Endothelial cell of umbilical vein (primary cell): ENCODE data around the gene PPP2R5D. TPM values are rescaled to one million over a fixed set of nuclear protein-coding genes. Genes with fewer than 3 reads are reported as not detected.

Experiments used
- BruUV-seq: library from RNA; stranded (reverse); fragments of 400-500 nt; replicated peaks from 2 replicates; lab custom pipeline; 2021; lab: Mats Ljungman, UMichigan
- CTCF ChIA-PET: fragments of 300-600, 350-600 bp; sonication (Branson Sonifier 250); formaldehyde crosslinking; loops from one replicate; lab custom pipeline; 2021; ENCODE audit warnings: antibody characterized with exemption, inconsistent platforms; lab: Charles Lee
- POLR2A ChIA-PET: fragments of 300-600, 350-600 bp; sonication (Branson Sonifier 250); formaldehyde crosslinking; loops from one replicate; lab custom pipeline; 2021; ENCODE audit warnings: antibody characterized with exemption, inconsistent platforms; lab: Charles Lee
- DNase-seq: peaks from one replicate; pipeline ENCODE4 v3.0.0-alpha.2; 2011; ENCODE audit warnings: low read depth, low spot score
- FAIRE-seq: peaks from 2 replicates; lab custom pipeline; 2011; peaks lifted over from hg19 to GRCh38; lab: Jason Lieb, UNC
- H2AFZ ChIP-seq: 2 replicates; pipeline ENCODE4 v1.6.0; 2012; ENCODE audit warnings: low read depth, low read length, control low read depth, inconsistent platforms
- H3K27ac ChIP-seq: 2 replicates; pipeline ENCODE4 v1.5.1; 2011; ENCODE audit warnings: low read depth, mild to moderate bottlenecking, control low read depth, low read length, moderate library complexity; ENCODE audit not compliant: insufficient read depth
- H3K27me3 ChIP-seq, 2 experiments: 2 replicates each; pipeline versions ENCODE4 v1.6.0 to v1.6.1; 2011; ENCODE audit warnings: low read length in 2 of 2, mixed read lengths in 1 of 2; ENCODE audit not compliant: control insufficient read depth in 2 of 2, insufficient read depth in 2 of 2
- H3K36me3 ChIP-seq, 2 experiments: 2 replicates in 1 of 2; 3 replicates in 1 of 2; pipeline ENCODE4 v1.5.1; 2011; ENCODE audit warnings: low read length in 2 of 2, mild to moderate bottlenecking in 1 of 2, moderate library complexity in 1 of 2; ENCODE audit not compliant: control insufficient read depth in 2 of 2, insufficient read depth in 2 of 2; ENCODE audit errors: extremely low read depth in 1 of 2
- H3K4me1 ChIP-seq: 3 replicates; pipeline ENCODE4 v1.5.1; 2011; ENCODE audit warnings: mild to moderate bottlenecking, low read length; ENCODE audit not compliant: control insufficient read depth, insufficient read depth; ENCODE audit errors: extremely low read depth
- H3K4me2 ChIP-seq: 2 replicates; pipeline ENCODE4 v1.6.1; 2011; ENCODE audit warnings: low read length, control low read depth, mixed read lengths; ENCODE audit not compliant: insufficient read depth
- H3K4me3 ChIP-seq, 3 experiments: fragments of 200-600 bp in 1 of 3; sonication (generic), shearing (Covaris generic) in 1 of 3; replicated peaks in 1 of 3; 2 replicates each; pipeline ENCODE4 v1.5.1; 2011 to 2016; ENCODE audit warnings: control low read depth in 3 of 3, low read length in 3 of 3, mild to moderate bottlenecking in 2 of 3, inconsistent platforms in 1 of 3, low read depth in 1 of 3, moderate library complexity in 1 of 3; ENCODE audit not compliant: insufficient read depth in 1 of 3
- H3K79me2 ChIP-seq: 2 replicates; pipeline ENCODE4 v1.6.0; 2012; ENCODE audit warnings: low read length, inconsistent platforms; ENCODE audit not compliant: control insufficient read depth, insufficient read depth
- H3K9ac ChIP-seq: replicated peaks from 2 replicates; pipeline ENCODE3; 2011; ENCODE audit warnings: low read length, control low read depth; ENCODE audit not compliant: insufficient read depth; ENCODE audit errors: extremely low read depth
- H3K9me1 ChIP-seq: replicated peaks from 3 replicates; pipeline ENCODE4 v1.6.0; 2011; ENCODE audit warnings: mild to moderate bottlenecking, low read length; ENCODE audit not compliant: control insufficient read depth, insufficient read depth; ENCODE audit errors: extremely low read depth
- H3K9me3 ChIP-seq: replicated peaks from 2 replicates; pipeline ENCODE4 v1.5.1; 2012; ENCODE audit warnings: low read length, inconsistent platforms; ENCODE audit not compliant: control insufficient read depth, insufficient read depth
- H4K20me1 ChIP-seq: replicated peaks from 2 replicates; pipeline ENCODE3; 2011; ENCODE audit warnings: mild to moderate bottlenecking, low read length; ENCODE audit not compliant: control insufficient read depth, insufficient read depth; ENCODE audit errors: extremely low read depth
- EZH2 ChIP-seq: IDR thresholded peaks from 2 replicates; pipeline ENCODE4 v1.6.1; 2012; ENCODE audit warnings: borderline replicate concordance, low read depth, mild to moderate bottlenecking, moderate library complexity, low read length, inconsistent platforms; ENCODE audit not compliant: severe bottlenecking
- FOS ChIP-seq: IDR thresholded peaks from 2 replicates; pipeline ENCODE4 v1.6.1; 2011; ENCODE audit warnings: mild to moderate bottlenecking, low read length, moderate library complexity, borderline replicate concordance; ENCODE audit not compliant: insufficient read depth
- GATA2 ChIP-seq: IDR thresholded peaks from 2 replicates; pipeline ENCODE4 v1.7.0; 2011; ENCODE audit warnings: low read depth, mild to moderate bottlenecking, moderate library complexity, mixed read lengths, low read length; ENCODE audit not compliant: insufficient read length, insufficient read depth
- JUN ChIP-seq: IDR thresholded peaks from 2 replicates; pipeline ENCODE4 v1.6.1; 2011; ENCODE audit warnings: borderline replicate concordance, low read depth; ENCODE audit not compliant: insufficient read length, insufficient read depth
- MYC ChIP-seq: IDR thresholded peaks from one replicate; pipeline ENCODE4 v1.6.1; 2011; ENCODE audit warnings: mild to moderate bottlenecking, low read depth, low read length
- POLR2A ChIP-seq: IDR thresholded peaks from 2 replicates; pipeline ENCODE4 v1.6.1; 2012; ENCODE audit warnings: low read depth, mild to moderate bottlenecking, control low read depth, low read length
- POLR2AphosphoS5 ChIP-seq: IDR thresholded peaks from 2 replicates; pipeline ENCODE4 v1.6.1; 2012; ENCODE audit warnings: low read depth, mild to moderate bottlenecking, control low read depth, low read length, moderate library complexity; ENCODE audit not compliant: insufficient read depth
- dilution Hi-C: fragments of 300-500 bp; cut with MboI; formaldehyde crosslinking; loops from one replicate; pipeline ENCODE4 v1.15.0; 2019; ENCODE audit warnings: low sequenced_read_pairs; ENCODE audit not compliant: extremely low pct_ligation_motif_present
- intact Hi-C: fragments of 100-400 bp; cut with micrococcal nuclease; formaldehyde crosslinking; loops from one replicate; pipeline ENCODE4 v1.10.0; 2022
- polyA plus RNA-seq, 4 experiments: library from polyadenylated mRNA; depleted of rRNA in 3 of 4; stranded (reverse) in 3 of 4; unstranded in 1 of 4; fragments of >200 nt; gene quantifications; 2 replicates each; pipeline versions ENCODE4 v1.2.1 to v1.2.3, GENCODE V29; 2011 to 2012; ENCODE audit warnings: missing spikeins in 1 of 4
- total RNA-seq: library from RNA; stranded (reverse); gene quantifications from 2 replicates; pipeline ENCODE4 v1.2.3, GENCODE V29; 2021
- TF ChIP-seq, protein P1 (sequence below): IDR thresholded peaks from 2 replicates; pipeline ENCODE4 v1.6.1; 2011; ENCODE audit not compliant: insufficient read depth, insufficient read length
- TF ChIP-seq, protein P2 (sequence below), 2 donors: IDR thresholded peaks; 1 replicate in 1 of 2; 2 replicates in 1 of 2; pipeline ENCODE4 v1.5.1; 2011; ENCODE audit warnings: low read length in 2 of 2, mild to moderate bottlenecking in 2 of 2, moderate library complexity in 2 of 2, control low read depth in 1 of 2, inconsistent platforms in 1 of 2, low read depth in 1 of 2; ENCODE audit not compliant: insufficient read depth in 1 of 2; ENCODE audit errors: extremely low read depth in 1 of 2

PPP2R5D gene
- total and polyA plus RNA-seq, 2 donors (not counting 3 experiments of a cell fraction or from before 2014, with no cell fraction given): 45.5 to 60.2 TPM

DNA sequence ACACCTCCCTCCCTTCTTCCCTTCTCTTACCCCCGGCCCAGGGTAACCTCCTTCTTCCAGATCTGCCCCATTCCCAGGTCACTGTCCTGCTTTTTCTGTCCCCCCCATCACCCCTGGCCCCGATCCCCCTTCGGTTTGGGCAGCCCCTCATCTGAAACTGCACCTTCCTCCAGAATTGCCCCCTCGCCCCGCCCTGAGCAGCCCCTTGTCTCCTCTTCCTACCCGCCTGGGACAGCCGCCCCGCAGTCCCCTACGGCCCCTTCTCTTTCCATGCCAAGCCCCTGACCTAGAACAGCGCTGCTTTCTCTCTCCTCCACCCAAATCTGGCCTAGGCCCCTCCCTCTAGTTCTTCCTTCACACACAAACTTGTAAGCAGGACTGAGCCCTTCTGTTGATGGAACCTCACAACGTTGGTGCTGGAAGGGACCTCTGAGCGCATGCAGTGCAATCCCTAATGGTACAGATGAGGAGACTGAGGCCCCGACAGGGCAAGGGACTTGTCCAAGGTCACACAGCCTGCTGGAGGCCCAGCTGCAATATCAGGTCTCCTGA is 630 bp downstream of the PPP2R5D start:
- peak overlapping the region; percentile 57 to 90 (median 83) for H3K4me3 ChIP-seq
- no peaks in the 10 kb centered on the region for H3K9me1 ChIP-seq
- DNase-seq: peak; percentile 20
- peaks cover 28% of the 10 kb centered on the region for H3K4me1 ChIP-seq
- TF ChIP-seq, protein P1, sequence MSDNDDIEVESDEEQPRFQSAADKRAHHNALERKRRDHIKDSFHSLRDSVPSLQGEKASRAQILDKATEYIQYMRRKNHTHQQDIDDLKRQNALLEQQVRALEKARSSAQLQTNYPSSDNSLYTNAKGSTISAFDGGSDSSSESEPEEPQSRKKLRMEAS: no peak
- TF ChIP-seq JUN (no peak), POLR2A (no peak), FOS (no peak), POLR2AphosphoS5 (no peak), EZH2 (no peak), MYC (no peak), GATA2 (no peak)
- TF ChIP-seq, protein P2, sequence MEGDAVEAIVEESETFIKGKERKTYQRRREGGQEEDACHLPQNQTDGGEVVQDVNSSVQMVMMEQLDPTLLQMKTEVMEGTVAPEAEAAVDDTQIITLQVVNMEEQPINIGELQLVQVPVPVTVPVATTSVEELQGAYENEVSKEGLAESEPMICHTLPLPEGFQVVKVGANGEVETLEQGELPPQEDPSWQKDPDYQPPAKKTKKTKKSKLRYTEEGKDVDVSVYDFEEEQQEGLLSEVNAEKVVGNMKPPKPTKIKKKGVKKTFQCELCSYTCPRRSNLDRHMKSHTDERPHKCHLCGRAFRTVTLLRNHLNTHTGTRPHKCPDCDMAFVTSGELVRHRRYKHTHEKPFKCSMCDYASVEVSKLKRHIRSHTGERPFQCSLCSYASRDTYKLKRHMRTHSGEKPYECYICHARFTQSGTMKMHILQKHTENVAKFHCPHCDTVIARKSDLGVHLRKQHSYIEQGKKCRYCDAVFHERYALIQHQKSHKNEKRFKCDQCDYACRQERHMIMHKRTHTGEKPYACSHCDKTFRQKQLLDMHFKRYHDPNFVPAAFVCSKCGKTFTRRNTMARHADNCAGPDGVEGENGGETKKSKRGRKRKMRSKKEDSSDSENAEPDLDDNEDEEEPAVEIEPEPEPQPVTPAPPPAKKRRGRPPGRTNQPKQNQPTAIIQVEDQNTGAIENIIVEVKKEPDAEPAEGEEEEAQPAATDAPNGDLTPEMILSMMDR (IDR thresholded peaks at IDR 0.05; ENCODE audit: extremely low read depth in 1 of 2, insufficient read depth in 1 of 2, low read depth in 1 of 2, low read length in 2 of 2): no peak
- ChIA-PET CTCF (no interaction called here), POLR2A (interaction anchor here (1.0 to 1.2 kb wide), 3 partner anchors 11 to 75 kb away, joined by 3 to 8 read pairs (median 3); partner anchors contain the start of genes KLC4 and MRPL2)
- H3K9ac ChIP-seq: peak overlapping the region; percentile 71
- H2AFZ ChIP-seq: peak overlapping the region; percentile 39
- peaks cover 15% of the 10 kb centered on the region for H3K79me2 ChIP-seq
- peak; percentile 81 for FAIRE-seq
- TSS peak; percentile 24 for BruUV-seq
- peak overlapping the region; percentile 51 for H3K4me2 ChIP-seq
- H4K20me1 ChIP-seq: peaks cover 3% of the 10 kb centered on the region
- no peaks in the 10 kb centered on the region for H3K9me3 ChIP-seq
- no peaks in the 10 kb centered on the region for H3K27me3 ChIP-seq
- H3K36me3 ChIP-seq: peaks cover 0 to under 1% of the 10 kb centered on the region in 2 experiments
- H3K27ac ChIP-seq: no peak overlapping the region
- intact Hi-C loops (loop anchor here (1.0 to 5.0 kb wide), 4 partner anchors 28 to 186 kb away; partner anchors contain the start of genes CUL7, MEA1 and SRF), dilution Hi-C loops (no loop called here)
